ENCODE measurements around the gene MKRN2OS. TPM values are rescaled to one million over a fixed set of nuclear protein-coding genes. Genes with fewer than 3 reads are reported as not detected.
A peak's percentile ranks its signal among the peaks of the same experiment; 100 is the strongest.

Gene MKRN2OS
- total and polyA plus RNA-seq, 8 donors: 1.5 to 3.9 (median 2.4) TPM

- peak in 2 of 4 donors; percentile 47 to 60 for ATAC-seq
- no peak for DNase-seq
- TF ChIP-seq, protein P1, sequence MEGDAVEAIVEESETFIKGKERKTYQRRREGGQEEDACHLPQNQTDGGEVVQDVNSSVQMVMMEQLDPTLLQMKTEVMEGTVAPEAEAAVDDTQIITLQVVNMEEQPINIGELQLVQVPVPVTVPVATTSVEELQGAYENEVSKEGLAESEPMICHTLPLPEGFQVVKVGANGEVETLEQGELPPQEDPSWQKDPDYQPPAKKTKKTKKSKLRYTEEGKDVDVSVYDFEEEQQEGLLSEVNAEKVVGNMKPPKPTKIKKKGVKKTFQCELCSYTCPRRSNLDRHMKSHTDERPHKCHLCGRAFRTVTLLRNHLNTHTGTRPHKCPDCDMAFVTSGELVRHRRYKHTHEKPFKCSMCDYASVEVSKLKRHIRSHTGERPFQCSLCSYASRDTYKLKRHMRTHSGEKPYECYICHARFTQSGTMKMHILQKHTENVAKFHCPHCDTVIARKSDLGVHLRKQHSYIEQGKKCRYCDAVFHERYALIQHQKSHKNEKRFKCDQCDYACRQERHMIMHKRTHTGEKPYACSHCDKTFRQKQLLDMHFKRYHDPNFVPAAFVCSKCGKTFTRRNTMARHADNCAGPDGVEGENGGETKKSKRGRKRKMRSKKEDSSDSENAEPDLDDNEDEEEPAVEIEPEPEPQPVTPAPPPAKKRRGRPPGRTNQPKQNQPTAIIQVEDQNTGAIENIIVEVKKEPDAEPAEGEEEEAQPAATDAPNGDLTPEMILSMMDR (IDR thresholded peaks at IDR 0.05): no peak
- intact Hi-C loops (cut with DNase I): no loop called here
- Histone ChIP-seq H3K4me3 (no peak overlapping the region), H3K36me3 (peaks cover 3 to 7% (median 4%) of the 10 kb centered on the region in 3 donors), H3K4me1 (no peaks in the 10 kb centered on the region), H3K27ac (no peak overlapping the region), H3K27me3 (no peaks in the 10 kb centered on the region), H3K9me3 (no peaks in the 10 kb centered on the region)
- no peak for FAIRE-seq
- WGBS, 2 donors: 87 to 88% methylated on average over 5 of the region's 5 CpGs
Observed at GRCh38 chr3:12508291-12508700, 37.0 kb downstream of the MKRN2OS start.

DNA sequence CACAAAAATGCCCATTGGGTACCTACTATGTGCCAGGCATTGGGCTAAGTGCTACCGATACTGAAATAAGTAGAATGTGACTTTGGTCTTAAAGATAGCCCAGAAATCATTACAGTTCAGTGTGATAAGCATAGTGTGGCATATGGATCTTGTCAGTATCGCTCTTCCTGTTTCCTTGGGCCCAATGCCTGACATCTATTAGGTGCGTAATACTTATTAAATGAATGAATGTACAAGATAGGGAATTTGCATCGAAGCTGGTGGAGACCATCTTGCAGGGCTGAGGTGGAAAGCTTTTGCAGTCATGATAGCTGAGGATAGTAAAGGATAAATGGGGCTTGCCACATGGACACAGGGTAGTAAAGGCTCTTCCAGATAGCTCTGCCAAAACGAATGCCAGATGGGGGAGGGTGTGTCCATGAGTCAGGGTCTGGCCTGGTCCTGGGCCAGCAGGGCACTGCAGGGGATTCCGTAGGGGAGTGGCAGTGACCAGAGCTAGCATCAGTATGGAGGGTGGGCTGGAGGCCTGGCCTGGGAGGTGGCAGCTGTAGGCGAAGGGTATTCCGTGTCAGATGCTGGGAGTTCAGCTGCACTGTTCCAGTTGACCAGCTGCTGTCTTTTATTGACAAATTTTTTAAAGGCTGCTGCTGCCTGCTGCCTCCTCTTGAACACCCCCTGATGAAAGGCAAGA, 37.6 kb downstream of the MKRN2OS start:
- intact Hi-C loops (cut with DNase I): no loop called here
- Histone ChIP-seq H3K9me3 (no peaks in the 10 kb centered on the region), H3K27ac (no peak overlapping the region), H3K4me3 (no peak overlapping the region), H3K36me3 (peaks cover 3 to 9% (median 4%) of the 10 kb centered on the region in 3 donors), H3K27me3 (no peaks in the 10 kb centered on the region), H3K4me1 (no peaks in the 10 kb centered on the region)
- WGBS, 2 donors: 86 to 89% methylated on average over 8 of the region's 8 CpGs
- ATAC-seq (no peak), DNase-seq (no peak), FAIRE-seq (no peak)
- TF ChIP-seq, protein P1 (IDR thresholded peaks at IDR 0.05): no peak

- H3K27ac ChIP-seq: no peak overlapping the region
- no peak for DNase-seq
- no peaks in the 10 kb centered on the region for H3K9me3 ChIP-seq
- intact Hi-C loops (cut with DNase I): no loop called here
- no peaks in the 10 kb centered on the region for H3K27me3 ChIP-seq
- no peak for ATAC-seq
- TF ChIP-seq, protein P1 (IDR thresholded peaks at IDR 0.05): no peak
- FAIRE-seq: no peak
- WGBS, 2 donors: 95 to 98% methylated on average over 5 of the region's 5 CpGs
- no peak overlapping the region for H3K4me3 ChIP-seq
- H3K4me1 ChIP-seq: peaks cover 0 to 3% (median 1%) of the 10 kb centered on the region in 3 donors
- H3K36me3 ChIP-seq: peaks cover 3 to 9% (median 4%) of the 10 kb centered on the region in 3 donors
Observed at GRCh38 chr3:12506201-12506709, 39.0 kb downstream of the MKRN2OS start.

DNA sequence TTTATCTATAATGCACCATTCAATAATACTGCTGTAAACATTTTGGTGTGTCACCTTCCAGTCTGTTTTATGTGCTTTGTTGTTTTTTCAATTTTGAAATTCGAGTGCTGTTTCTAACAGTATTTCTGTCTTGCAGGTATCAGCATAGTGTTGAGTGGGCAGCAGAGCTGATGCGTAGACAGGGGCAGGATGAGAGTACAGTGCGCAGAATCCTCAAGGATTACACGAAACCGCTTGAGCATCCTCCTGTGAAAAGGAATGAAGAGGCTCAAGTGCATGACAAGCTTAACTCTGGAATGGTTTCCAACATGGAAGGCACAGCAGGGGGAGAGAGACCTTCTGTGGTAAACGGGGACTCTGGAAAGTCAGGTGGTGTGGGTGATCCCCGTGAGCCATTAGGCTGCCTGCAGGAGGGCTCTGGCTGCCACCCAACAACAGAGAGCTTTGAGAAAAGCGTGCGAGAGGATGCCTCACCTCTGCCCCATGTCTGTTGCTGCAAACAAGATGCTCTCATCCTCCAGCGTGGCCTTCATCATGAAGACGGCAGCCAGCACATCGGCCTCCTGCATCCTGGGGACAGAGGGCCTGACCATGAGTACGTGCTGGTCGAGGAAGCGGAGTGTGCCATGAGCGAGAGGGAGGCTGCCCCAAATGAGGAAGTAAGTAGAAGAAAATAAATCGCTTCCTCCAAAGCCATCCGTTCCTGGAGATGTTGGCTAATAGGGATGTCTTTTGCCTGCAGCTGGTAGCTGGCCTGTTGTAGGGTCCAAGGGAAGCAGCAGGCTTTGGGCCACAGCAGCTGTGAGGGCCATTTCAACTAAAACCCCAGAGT, 42.0 kb downstream of the MKRN2OS start:
- Histone ChIP-seq H3K27ac (no peak overlapping the region), H3K4me1 (peaks cover 0 to 4% (median 4%) of the 10 kb centered on the region in 3 donors), H3K9me3 (no peaks in the 10 kb centered on the region), H3K36me3 (peaks cover 3 to 23% (median 4%) of the 10 kb centered on the region in 3 donors), H3K27me3 (no peaks in the 10 kb centered on the region), H3K4me3 (no peak overlapping the region)
- DNase-seq (no peak), FAIRE-seq (no peak), ATAC-seq (peak in 2 of 4 donors; percentile 10 to 43)
- WGBS, 2 donors: 91 to 95% methylated on average over 18 of the region's 18 CpGs
- TF ChIP-seq, protein P1 (IDR thresholded peaks at IDR 0.05): no peak
- intact Hi-C loops (cut with DNase I): no loop called here

All from pancreas (tissue), 10 donors.